MCF 10A (cell line): ENCODE measurements around the gene KIAA1328. TPM values are rescaled to one million over a fixed set of nuclear protein-coding genes. Genes with fewer than 3 reads are reported as not detected.

ENCODE experiments used
- Bru-seq: library from RNA; stranded (reverse); fragments of 400-500 nt; gene quantifications from one replicate; lab custom pipeline; 2021; lab: Mats Ljungman, UMichigan
- BruChase-seq, 2 experiments: library from RNA; stranded (reverse); fragments of 400-500 nt; gene quantifications; one replicate each; lab custom pipeline; 2021; lab: Mats Ljungman, UMichigan
- BruUV-seq: library from RNA; stranded (reverse); fragments of 400-500 nt; replicated peaks from 2 replicates; lab custom pipeline; 2021; lab: Mats Ljungman, UMichigan
- CTCF ChIA-PET: fragments of 300-600 bp; sonication (Branson Sonifier 250); formaldehyde crosslinking; extraction: SDS; loops from one replicate; lab custom pipeline; 2021; ENCODE audit warnings: antibody characterized with exemption, inconsistent platforms; lab: Yijun Ruan, JAX
- POLR2A ChIA-PET: fragments of 300-600, 350-650 bp; sonication (Branson Sonifier 250); formaldehyde crosslinking; extraction: SDS; loops from one replicate; lab custom pipeline; 2020; ENCODE audit warnings: antibody characterized with exemption, inconsistent platforms; lab: Yijun Ruan, JAX
- DNase-seq: peaks from one replicate; pipeline ENCODE4 v3.0.0-alpha.2; 2018; ENCODE audit not compliant: unreplicated experiment
- H3K27ac Mint-ChIP-seq: one replicate; pipeline ENCODE4 v1.8.0; 2022; ENCODE audit warnings: mild to moderate bottlenecking, low read depth, mixed read lengths; ENCODE audit not compliant: unreplicated experiment
- H3K27me3 Mint-ChIP-seq: one replicate; pipeline ENCODE4 v1.8.0; 2022; ENCODE audit warnings: mixed read lengths; ENCODE audit not compliant: insufficient read depth, unreplicated experiment
- H3K36me3 Mint-ChIP-seq: one replicate; pipeline ENCODE4 v1.8.0; 2022; ENCODE audit warnings: mild to moderate bottlenecking, moderate library complexity, mixed read lengths; ENCODE audit not compliant: insufficient read depth, unreplicated experiment
- H3K4me1 Mint-ChIP-seq: one replicate; pipeline ENCODE4 v1.8.0; 2022; ENCODE audit warnings: mixed read lengths; ENCODE audit not compliant: insufficient read depth, unreplicated experiment
- H3K4me3 Mint-ChIP-seq: one replicate; pipeline ENCODE4 v1.8.0; 2022; ENCODE audit warnings: mild to moderate bottlenecking, moderate library complexity, mixed read lengths; ENCODE audit not compliant: unreplicated experiment
- H3K9me3 Mint-ChIP-seq: one replicate; pipeline ENCODE4 v1.8.0; 2022; ENCODE audit warnings: mixed read lengths; ENCODE audit not compliant: unreplicated experiment
- intact Hi-C: fragments of 100-400 bp; cut with micrococcal nuclease; formaldehyde crosslinking; loops from 2 replicates; pipeline ENCODE4 v1.14.1; 2022
- long read RNA-seq: library from polyadenylated mRNA; stranded (forward); transcript quantifications from one replicate; pipeline ENCODE4 v2.0.0, GENCODE V29; 2022
- total RNA-seq: library from RNA; stranded (reverse); gene quantifications from 2 replicates; pipeline ENCODE4 v1.2.3, GENCODE V29; 2022
- TF ChIP-seq, protein P1 (sequence below): fragments of 200-600 bp; IDR thresholded peaks from one replicate; pipeline ENCODE4 v1.8.0; 2022; ENCODE audit warnings: antibody characterized with exemption, mild to moderate bottlenecking; ENCODE audit not compliant: unreplicated experiment

Gene KIAA1328
- 4.1 and 5.5 TPM in 2 replicates for total RNA-seq
- percentile 52 among the genes with signal in this experiment for Bru-seq, nascent RNA
- percentile 46 among the genes with signal in this experiment for BruChase-seq, experiment 1, labeled RNA remaining after a 6-hour chase
- percentile 51 among the genes with signal in this experiment for BruChase-seq, experiment 2, labeled RNA remaining after a 2-hour chase
- long read RNA-seq, full-length matches to known transcripts: 3 of 8 reads
- long read RNA-seq, partial matches to known transcripts: 1 of 8 reads
- long read RNA-seq, other reads (novel, unspliced or antisense): 4 of 8 reads

DNA sequence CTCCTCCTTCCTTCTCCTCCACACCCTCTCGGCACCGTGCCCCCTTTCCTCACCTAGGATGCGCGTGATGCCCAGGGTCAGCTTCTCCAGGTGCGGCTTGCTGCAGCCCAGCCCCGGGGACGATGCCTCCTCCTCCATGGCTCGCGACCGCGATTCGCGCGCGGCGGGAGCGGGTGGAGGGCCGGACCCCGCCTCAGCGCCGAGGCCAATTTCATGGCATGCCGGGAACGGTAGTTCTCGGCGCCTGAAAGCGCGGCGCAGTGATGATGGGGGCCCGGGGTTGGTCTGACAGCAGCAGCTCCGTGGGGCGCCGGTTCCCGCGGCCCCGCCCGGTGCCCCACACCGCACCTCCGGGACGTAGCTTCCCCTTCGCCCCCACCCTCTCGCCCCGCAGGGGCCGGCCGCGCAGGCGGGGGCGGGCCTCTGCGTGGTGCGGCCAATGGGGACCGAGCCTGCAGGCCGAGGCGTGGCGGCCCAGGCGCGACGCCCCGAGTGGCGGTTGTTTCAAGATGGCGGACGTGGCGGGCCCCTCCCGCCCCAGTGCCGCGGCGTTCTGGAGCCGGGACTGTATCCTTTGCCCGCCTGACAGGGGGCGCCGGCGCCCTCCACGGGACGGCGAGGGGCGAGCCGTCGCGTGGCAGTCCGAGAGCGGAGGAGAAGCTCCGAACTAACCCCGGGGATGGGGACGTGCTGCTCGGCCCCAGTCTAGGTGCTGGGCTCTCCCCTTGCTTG, at the start of gene KIAA1328, which contains the start of gene TPGS2:
KIAA1328 (plus strand) TSS at position 498 of the 732 bp plus-strand sequence; CDS start at position 510, 12 bp downstream.
TPGS2 (minus strand) TSS at position 373 of the 732 bp plus-strand sequence; CDS start at position 138, 235 bp downstream.
- Mint-ChIP-seq H3K36me3 (no peaks in the 10 kb centered on the region), H3K4me3 (peak within 1 kb of the TSS; percentile 84), H3K9me3 (no peaks in the 10 kb centered on the region), H3K27me3 (no peaks in the 10 kb centered on the region), H3K4me1 (peaks cover 25% of the 10 kb centered on the region), H3K27ac (peak within 1 kb of the TSS; percentile 80)
- intact Hi-C loops: no loop called here
- TF ChIP-seq, protein P1, sequence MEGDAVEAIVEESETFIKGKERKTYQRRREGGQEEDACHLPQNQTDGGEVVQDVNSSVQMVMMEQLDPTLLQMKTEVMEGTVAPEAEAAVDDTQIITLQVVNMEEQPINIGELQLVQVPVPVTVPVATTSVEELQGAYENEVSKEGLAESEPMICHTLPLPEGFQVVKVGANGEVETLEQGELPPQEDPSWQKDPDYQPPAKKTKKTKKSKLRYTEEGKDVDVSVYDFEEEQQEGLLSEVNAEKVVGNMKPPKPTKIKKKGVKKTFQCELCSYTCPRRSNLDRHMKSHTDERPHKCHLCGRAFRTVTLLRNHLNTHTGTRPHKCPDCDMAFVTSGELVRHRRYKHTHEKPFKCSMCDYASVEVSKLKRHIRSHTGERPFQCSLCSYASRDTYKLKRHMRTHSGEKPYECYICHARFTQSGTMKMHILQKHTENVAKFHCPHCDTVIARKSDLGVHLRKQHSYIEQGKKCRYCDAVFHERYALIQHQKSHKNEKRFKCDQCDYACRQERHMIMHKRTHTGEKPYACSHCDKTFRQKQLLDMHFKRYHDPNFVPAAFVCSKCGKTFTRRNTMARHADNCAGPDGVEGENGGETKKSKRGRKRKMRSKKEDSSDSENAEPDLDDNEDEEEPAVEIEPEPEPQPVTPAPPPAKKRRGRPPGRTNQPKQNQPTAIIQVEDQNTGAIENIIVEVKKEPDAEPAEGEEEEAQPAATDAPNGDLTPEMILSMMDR: peak; percentile 39
- DNase-seq: peak; percentile 78
- POLR2A ChIA-PET: interaction anchor here (0.6 to 2.7 kb wide), 8 partner anchors 8 to 641 kb away, joined by 3 to 13 read pairs (median 3); no protein-coding TSS in a partner anchor
- CTCF ChIA-PET: interaction anchor here (0.6 to 3.0 kb wide), 7 partner anchors 12 to 1696 kb away, joined by 3 to 8 read pairs (median 3); no protein-coding TSS in a partner anchor
- BruUV-seq: no TSS peak

DNA sequence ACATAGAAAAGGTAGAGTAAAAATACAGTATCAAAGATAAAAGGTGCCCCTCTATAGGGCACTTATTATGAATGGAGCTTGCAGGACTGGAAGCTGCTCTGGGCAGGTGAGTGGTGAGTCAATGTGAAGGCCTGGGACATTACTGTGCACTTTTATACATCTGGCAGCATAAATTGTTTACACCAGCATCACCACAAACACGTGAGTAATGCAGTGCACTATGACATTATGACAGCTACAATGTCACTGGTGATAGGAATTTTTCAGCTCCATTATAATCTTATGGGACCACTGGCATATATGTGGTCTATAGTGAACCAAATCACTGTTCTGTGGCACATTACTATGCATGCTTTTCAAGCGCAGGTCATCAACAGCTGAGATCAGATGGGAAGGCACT, 48.2 kb upstream of the KIAA1328 start:
- peaks cover 4% of the 10 kb centered on the region for H3K4me1 Mint-ChIP-seq
- no TSS peak for BruUV-seq
- no peaks in the 10 kb centered on the region for H3K27me3 Mint-ChIP-seq
- ChIA-PET CTCF (no interaction called here), POLR2A (no interaction called here)
- no peaks in the 10 kb centered on the region for H3K9me3 Mint-ChIP-seq
- no peak overlapping the region for H3K4me3 Mint-ChIP-seq
- no peak overlapping the region for H3K27ac Mint-ChIP-seq
- DNase-seq: no peak
- TF ChIP-seq, protein P1: no peak
- intact Hi-C loops: no loop called here
- peaks cover 7% of the 10 kb centered on the region for H3K36me3 Mint-ChIP-seq

- peaks cover 7% of the 10 kb centered on the region for H3K36me3 Mint-ChIP-seq
- peaks cover 14% of the 10 kb centered on the region for H3K4me1 Mint-ChIP-seq
- no TSS peak for BruUV-seq
- no peaks in the 10 kb centered on the region for H3K27me3 Mint-ChIP-seq
- TF ChIP-seq, protein P1: no peak
- ChIA-PET CTCF (interaction anchor here (1.1 to 1.4 kb wide), 2 partner anchors 28 to 94 kb away, joined by 3 read pairs; no protein-coding TSS in a partner anchor), POLR2A (no interaction called here)
- no peaks in the 10 kb centered on the region for H3K9me3 Mint-ChIP-seq
- no peak overlapping the region for H3K27ac Mint-ChIP-seq
- no peak for DNase-seq
- intact Hi-C loops: no loop called here
- H3K4me3 Mint-ChIP-seq: no peak overlapping the region
Measured at GRCh38 chr18:36782710-36783109, 46.2 kb upstream of the KIAA1328 start.

- ChIA-PET CTCF (interaction anchor here (0.6 to 0.7 kb wide), 2 partner anchors 25 to 152 kb away, joined by 3 to 4 read pairs; no protein-coding TSS in a partner anchor), POLR2A (no interaction called here)
- intact Hi-C loops: no loop called here
- Mint-ChIP-seq H3K36me3 (peaks cover 7% of the 10 kb centered on the region), H3K27me3 (no peaks in the 10 kb centered on the region), H3K9me3 (no peaks in the 10 kb centered on the region), H3K4me1 (peaks cover 14% of the 10 kb centered on the region), H3K4me3 (no peak overlapping the region), H3K27ac (no peak overlapping the region)
- no TSS peak for BruUV-seq
- TF ChIP-seq, protein P1: no peak
- no peak for DNase-seq
Measured at GRCh38 chr18:36783792-36784191, 45.1 kb upstream of the KIAA1328 start.
